A549 (cell line): ENCODE data around the gene IQCE. TPM values are rescaled to one million over a fixed set of nuclear protein-coding genes. Genes with fewer than 3 reads are reported as not detected.

ENCODE experiments used
- ATAC-seq, 2 experiments: fragments of 200-7000 bp in 1 of 2; fragments of >200 bp in 1 of 2; cut with Nextera tagmentation in 1 of 2; cut with Tn5 transposase in 1 of 2; 3 replicates each; pipeline versions ENCODE4 v1.8.0 to v1.9.1; 2018 to 2020; ENCODE audit warnings: mild to moderate bottlenecking in 1 of 2, moderate library complexity in 1 of 2
- CTCF ChIA-PET: fragments of 300-600 bp; sonication (Branson Sonifier 250); formaldehyde crosslinking; extraction: SDS; loops from one replicate; lab custom pipeline; 2021; ENCODE audit warnings: antibody characterized with exemption, inconsistent platforms; lab: Yijun Ruan, JAX
- POLR2A ChIA-PET: fragments of 350-600 bp; formaldehyde crosslinking; extraction: SDS; loops from one replicate; lab custom pipeline; 2021; ENCODE audit warnings: antibody characterized with exemption, inconsistent platforms; lab: Yijun Ruan, JAX
- DNase-seq, 2 experiments: peaks; one replicate each; pipeline versions ENCODE4 v3.0.0 to v3.0.0-alpha.2; 2011 to 2016; ENCODE audit warnings: low read depth in 1 of 2, low spot score in 1 of 2
- FAIRE-seq: peaks from 2 replicates; lab custom pipeline; 2011; peaks lifted over from hg19 to GRCh38; lab: Jason Lieb, UNC
- H3K27ac ChIP-seq, 2 experiments: fragments of >200 bp; sonication (Bioruptor Twin); formaldehyde crosslinking; 3 replicates each; pipeline ENCODE4 v1.5.1; 2016 to 2017
- H3K4me1 ChIP-seq: fragments of >200 bp; sonication (Bioruptor Twin); formaldehyde crosslinking; 3 replicates; pipeline ENCODE4 v1.6.1; 2016
- H3K4me2 ChIP-seq: fragments of >200 bp; sonication (Bioruptor Twin); formaldehyde crosslinking; 3 replicates; pipeline ENCODE4 v1.6.1; 2016
- H3K4me3 ChIP-seq: fragments of >200 bp; sonication (Bioruptor Twin); formaldehyde crosslinking; 3 replicates; pipeline ENCODE4 v1.5.1; 2016
- H3K9me3 ChIP-seq: fragments of >200 bp; sonication (Bioruptor Twin); formaldehyde crosslinking; 3 replicates; pipeline ENCODE4 v1.6.1; 2016
- BHLHE40 ChIP-seq: IDR thresholded peaks from 2 replicates; pipeline ENCODE4 v1.6.1; 2012; ENCODE audit warnings: low read depth, low read length, inconsistent platforms
- CBX8 ChIP-seq: fragments of 200-600 bp; sonication (generic); IDR thresholded peaks from 2 replicates; pipeline ENCODE4 v1.6.1; 2016
- CEBPB ChIP-seq, 2 experiments: fragments of >200 bp in 1 of 2; sonication (Bioruptor Twin) in 1 of 2; formaldehyde crosslinking in 1 of 2; IDR thresholded peaks; 2 replicates each; pipeline ENCODE4 v1.6.1; 2012 to 2016
- CHD2 ChIP-seq: fragments of 150-350 bp; IDR thresholded peaks from 2 replicates; pipeline ENCODE4 v1.6.1; 2014; ENCODE audit warnings: low read length; ENCODE audit not compliant: partially characterized antibody
- EHMT2 ChIP-seq: fragments of 200-600 bp; sonication (generic); IDR thresholded peaks from 2 replicates; pipeline ENCODE4 v1.6.1; 2016; ENCODE audit warnings: antibody characterized with exemption, low read depth, mild to moderate bottlenecking, moderate library complexity
- ESRRA ChIP-seq: fragments of 150-350 bp; IDR thresholded peaks from 2 replicates; pipeline ENCODE4 v1.6.1; 2014; ENCODE audit warnings: mild to moderate bottlenecking, low read length, borderline replicate concordance
- FOSB ChIP-seq: fragments of 250-450 bp; sonication (Bioruptor Pico); IDR thresholded peaks from 2 replicates; pipeline ENCODE4 v1.5.0; 2020; ENCODE audit warnings: mild to moderate bottlenecking, moderate library complexity
- FOSL2 ChIP-seq, 2 experiments: fragments of 450-650 bp in 1 of 2; fragments of >200 bp in 1 of 2; sonication (Bioruptor Twin) in 1 of 2; formaldehyde crosslinking; IDR thresholded peaks; 2 replicates each; pipeline versions ENCODE4 v1.5.0 to v1.6.1; 2016 to 2020; ENCODE audit warnings: mild to moderate bottlenecking in 1 of 2, moderate library complexity in 1 of 2
- HDAC2 ChIP-seq: fragments of 200-600 bp; sonication (generic); IDR thresholded peaks from 2 replicates; pipeline ENCODE4 v1.6.1; 2016
- HOXB5 ChIP-seq: fragments of 250-450 bp; sonication (Bioruptor Pico); IDR thresholded peaks from 2 replicates; pipeline ENCODE4 v1.5.0; 2020; ENCODE audit warnings: mild to moderate bottlenecking, moderate library complexity
- JUNB ChIP-seq: fragments of >200 bp; sonication (Bioruptor Twin); formaldehyde crosslinking; IDR thresholded peaks from 2 replicates; pipeline ENCODE4 v1.6.1; 2016
- KDM1A ChIP-seq: fragments of 200-600 bp; sonication (generic); IDR thresholded peaks from 2 replicates; pipeline ENCODE4 v1.6.1; 2016; ENCODE audit warnings: low read depth, mild to moderate bottlenecking
- NFE2L2 ChIP-seq: fragments of 150-350 bp; conservative IDR thresholded peaks from 2 replicates; pipeline ENCODE4 v1.6.1; 2014; ENCODE audit warnings: low read length
- NR3C1 ChIP-seq: fragments of >200 bp; sonication (Bioruptor Twin); formaldehyde crosslinking; IDR thresholded peaks from 3 replicates; pipeline ENCODE4 v1.6.1; 2017
- PHF8 ChIP-seq: fragments of 200-600 bp; sonication (generic); IDR thresholded peaks from 2 replicates; pipeline ENCODE4 v1.6.1; 2016; ENCODE audit warnings: low read depth, mild to moderate bottlenecking, antibody characterized with exemption, moderate library complexity, borderline replicate concordance
- POLR2AphosphoS2 ChIP-seq: conservative IDR thresholded peaks from 2 replicates; pipeline ENCODE4 v1.6.1; 2012; ENCODE audit warnings: low read length, improper control_type of control experiment, inconsistent platforms
- RAD21 ChIP-seq, 2 experiments: fragments of >200 bp in 1 of 2; sonication (Bioruptor Twin) in 1 of 2; formaldehyde crosslinking in 1 of 2; IDR thresholded peaks in 1 of 2; conservative IDR thresholded peaks in 1 of 2; 2 replicates in 1 of 2; 3 replicates in 1 of 2; pipeline ENCODE4 v1.6.1; 2012 to 2018; ENCODE audit warnings: inconsistent platforms in 1 of 2
- RCOR1 ChIP-seq: fragments of 150-350 bp; IDR thresholded peaks from 2 replicates; pipeline ENCODE4 v1.6.1; 2014; ENCODE audit warnings: antibody characterized with exemption, low read length, low read depth
- SREBF2 ChIP-seq: fragments of 450-650 bp; IDR thresholded peaks from 2 replicates; pipeline ENCODE4 v1.6.1; 2014; ENCODE audit warnings: mild to moderate bottlenecking, moderate library complexity
- TFCP2L1 ChIP-seq: fragments of 250-450 bp; sonication (Bioruptor Pico); IDR thresholded peaks from 2 replicates; pipeline ENCODE4 v1.5.0; 2021; ENCODE audit warnings: mild to moderate bottlenecking
- ZC3H11A ChIP-seq: fragments of 450-650 bp; IDR thresholded peaks from 2 replicates; pipeline ENCODE4 v1.6.1; 2014; ENCODE audit warnings: antibody characterized with exemption, mild to moderate bottlenecking
- ZFP36 ChIP-seq: fragments of 450-650 bp; IDR thresholded peaks from 2 replicates; pipeline ENCODE4 v1.6.1; 2014; ENCODE audit warnings: borderline replicate concordance; ENCODE audit not compliant: partially characterized antibody
- ZNF302 ChIP-seq: fragments of 250-450 bp; sonication (Bioruptor Pico); IDR thresholded peaks from 2 replicates; pipeline ENCODE4 v1.9.0; 2021; ENCODE audit warnings: inconsistent platforms, mild to moderate bottlenecking, moderate library complexity
- ZSCAN20 ChIP-seq: fragments of 250-450 bp; sonication (Bioruptor Pico); IDR thresholded peaks from 2 replicates; pipeline ENCODE4 v1.8.0; 2022; ENCODE audit warnings: mild to moderate bottlenecking, moderate library complexity
- WGBS: methylation state at CpG from one replicate; pipeline ENCODE4 v1.1.6; 2017; ENCODE audit errors: missing lambda C conversion rate; 5-methylcytosine and 5-hydroxymethylcytosine counted together
- polyA plus RNA-seq, 4 experiments: library from polyadenylated mRNA; depleted of rRNA in 3 of 4; stranded (reverse); fragments of >200 nt; fragmentation: RNase III in 1 of 4; extraction: RNeasy Plus Mini Kit Qiagen cat#74134 plus additional on column Dnase treatment in 1 of 4; gene quantifications; 2 replicates in 3 of 4; 3 replicates in 1 of 4; pipeline ENCODE4 v1.2.3, GENCODE V29; 2011 to 2017
- TF ChIP-seq, protein P1 (sequence below): fragments of 450-650 bp; IDR thresholded peaks from 2 replicates; pipeline ENCODE4 v1.6.1; 2014; ENCODE audit warnings: antibody characterized with exemption
- TF ChIP-seq, protein P2 (sequence below): fragments of 200-600 bp; sonication (generic); IDR thresholded peaks from 2 replicates; pipeline ENCODE4 v1.6.1; 2016; ENCODE audit warnings: antibody characterized with exemption, mild to moderate bottlenecking, moderate library complexity
- TF ChIP-seq, protein P3 (sequence below): fragments of 250-450 bp; sonication (Bioruptor Pico); IDR thresholded peaks from 2 replicates; pipeline ENCODE4 v1.5.0; 2020; ENCODE audit warnings: low read depth, mild to moderate bottlenecking, moderate library complexity
- TF ChIP-seq, protein P4 (sequence below): fragments of 250-450 bp; sonication (Bioruptor Pico); IDR thresholded peaks from 2 replicates; pipeline ENCODE4 v1.5.0; 2021; ENCODE audit warnings: mild to moderate bottlenecking, moderate library complexity, borderline replicate concordance

The IQCE gene
- polyA plus RNA-seq, 2 of the 4 experiments (the other 2 are of a cell fraction): 10.6 to 13.0 TPM

DNA sequence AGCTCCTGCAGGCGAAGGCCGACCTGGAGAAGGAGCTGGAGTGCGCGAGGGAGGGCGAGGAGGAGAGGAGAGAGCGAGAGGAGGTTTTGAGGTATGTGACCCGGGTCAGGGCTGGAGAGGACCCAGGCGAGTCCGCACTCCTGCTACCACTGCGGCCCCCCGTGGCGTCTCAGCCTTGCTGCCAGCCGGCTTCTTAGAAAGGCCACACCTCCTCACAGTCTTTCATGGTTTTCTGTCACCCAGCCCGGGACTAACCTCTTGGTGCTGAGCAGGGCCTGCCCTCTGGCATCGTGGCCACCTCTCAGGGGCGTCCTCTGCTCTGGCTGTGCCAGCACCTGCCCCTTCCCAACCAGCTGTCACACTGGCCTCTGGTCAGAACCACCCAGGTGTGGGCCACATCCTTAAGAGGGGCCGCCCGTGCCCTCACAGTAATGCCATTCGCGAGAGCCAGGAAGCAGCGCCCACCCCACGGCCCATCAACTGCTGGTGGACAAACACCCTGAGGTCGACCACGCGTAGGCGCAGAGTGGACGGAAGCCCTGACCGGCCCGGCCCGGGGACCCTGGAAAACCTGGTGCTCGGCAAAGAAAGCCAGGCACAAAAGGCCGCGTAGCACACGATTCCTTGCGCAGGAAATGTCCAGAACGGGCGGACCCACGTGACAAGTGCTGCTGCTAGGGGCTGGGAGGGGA, 34.4 kb downstream of the IQCE start:
- Histone ChIP-seq H3K4me1 (no peaks in the 10 kb centered on the region), H3K9me3 (no peaks in the 10 kb centered on the region), H3K4me2 (no peak overlapping the region), H3K27ac (no peak overlapping the region), H3K4me3 (no peak overlapping the region)
- TF ChIP-seq, protein P1, sequence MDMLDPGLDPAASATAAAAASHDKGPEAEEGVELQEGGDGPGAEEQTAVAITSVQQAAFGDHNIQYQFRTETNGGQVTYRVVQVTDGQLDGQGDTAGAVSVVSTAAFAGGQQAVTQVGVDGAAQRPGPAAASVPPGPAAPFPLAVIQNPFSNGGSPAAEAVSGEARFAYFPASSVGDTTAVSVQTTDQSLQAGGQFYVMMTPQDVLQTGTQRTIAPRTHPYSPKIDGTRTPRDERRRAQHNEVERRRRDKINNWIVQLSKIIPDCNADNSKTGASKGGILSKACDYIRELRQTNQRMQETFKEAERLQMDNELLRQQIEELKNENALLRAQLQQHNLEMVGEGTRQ: no peak
- TF ChIP-seq BHLHE40 (no peak), POLR2AphosphoS2 (no peak), NR3C1 (no peak), CBX8 (no peak), NFE2L2 (no peak), ZSCAN20 (CRISPR knock-in tag) (no peak), CEBPB (IDR thresholded peaks at IDR 0.05) (no peak), EHMT2 (no peak), FOSB (CRISPR knock-in tag) (no peak), ZC3H11A (no peak), RCOR1 (no peak)
- no peak for ATAC-seq
- no peak for DNase-seq
- CTCF ChIA-PET: interaction anchor here (0.6 kb wide), 1 partner anchor 116 kb away, joined by 3 read pairs; no protein-coding TSS in a partner anchor
- POLR2A ChIA-PET: no interaction called here
- 94% methylated on average over 37 of the region's 38 CpGs for WGBS
- no peak for FAIRE-seq

DNA sequence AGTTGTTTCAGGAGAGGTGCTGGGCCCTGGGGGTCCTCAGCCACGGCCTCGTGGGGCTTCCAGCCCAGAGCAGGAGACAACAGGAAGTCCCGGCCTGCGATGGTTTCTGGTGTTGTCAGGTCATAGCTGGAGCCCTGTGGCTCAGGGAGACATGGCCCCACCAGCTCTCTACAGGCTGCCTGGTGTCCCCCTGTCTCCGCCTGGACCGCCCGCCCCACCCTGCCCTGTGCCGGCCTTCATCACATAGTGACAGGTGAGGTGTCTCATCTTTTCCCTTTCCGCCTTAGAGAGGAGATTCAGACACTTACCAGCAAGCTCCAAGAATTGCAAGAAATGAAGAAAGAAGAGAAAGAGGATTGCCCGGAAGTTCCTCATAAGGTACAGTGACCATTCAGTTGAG, 35.8 kb downstream of the IQCE start:
- no peaks in the 10 kb centered on the region for H3K4me1 ChIP-seq
- no peak for FAIRE-seq
- H3K27ac ChIP-seq: no peak overlapping the region
- DNase-seq: no peak
- TF ChIP-seq CHD2 (no peak), SREBF2 (no peak), HOXB5 (CRISPR knock-in tag) (no peak), HDAC2 (no peak), ZNF302 (CRISPR knock-in tag) (no peak), TFCP2L1 (no peak), ZFP36 (no peak), FOSL2 (IDR thresholded peaks at IDR 0.05) (no peak), FOSL2 (CRISPR knock-in tag; IDR thresholded peaks at IDR 0.05) (no peak), NFE2L2 (no peak), PHF8 (no peak), ESRRA (no peak), KDM1A (no peak), RAD21 (conservative IDR thresholded peaks at IDR 0.05 in 1 of 2, IDR thresholded peaks at IDR 0.05 in 1 of 2) (no peak), POLR2AphosphoS2 (no peak), JUNB (no peak)
- TF ChIP-seq, protein P2, sequence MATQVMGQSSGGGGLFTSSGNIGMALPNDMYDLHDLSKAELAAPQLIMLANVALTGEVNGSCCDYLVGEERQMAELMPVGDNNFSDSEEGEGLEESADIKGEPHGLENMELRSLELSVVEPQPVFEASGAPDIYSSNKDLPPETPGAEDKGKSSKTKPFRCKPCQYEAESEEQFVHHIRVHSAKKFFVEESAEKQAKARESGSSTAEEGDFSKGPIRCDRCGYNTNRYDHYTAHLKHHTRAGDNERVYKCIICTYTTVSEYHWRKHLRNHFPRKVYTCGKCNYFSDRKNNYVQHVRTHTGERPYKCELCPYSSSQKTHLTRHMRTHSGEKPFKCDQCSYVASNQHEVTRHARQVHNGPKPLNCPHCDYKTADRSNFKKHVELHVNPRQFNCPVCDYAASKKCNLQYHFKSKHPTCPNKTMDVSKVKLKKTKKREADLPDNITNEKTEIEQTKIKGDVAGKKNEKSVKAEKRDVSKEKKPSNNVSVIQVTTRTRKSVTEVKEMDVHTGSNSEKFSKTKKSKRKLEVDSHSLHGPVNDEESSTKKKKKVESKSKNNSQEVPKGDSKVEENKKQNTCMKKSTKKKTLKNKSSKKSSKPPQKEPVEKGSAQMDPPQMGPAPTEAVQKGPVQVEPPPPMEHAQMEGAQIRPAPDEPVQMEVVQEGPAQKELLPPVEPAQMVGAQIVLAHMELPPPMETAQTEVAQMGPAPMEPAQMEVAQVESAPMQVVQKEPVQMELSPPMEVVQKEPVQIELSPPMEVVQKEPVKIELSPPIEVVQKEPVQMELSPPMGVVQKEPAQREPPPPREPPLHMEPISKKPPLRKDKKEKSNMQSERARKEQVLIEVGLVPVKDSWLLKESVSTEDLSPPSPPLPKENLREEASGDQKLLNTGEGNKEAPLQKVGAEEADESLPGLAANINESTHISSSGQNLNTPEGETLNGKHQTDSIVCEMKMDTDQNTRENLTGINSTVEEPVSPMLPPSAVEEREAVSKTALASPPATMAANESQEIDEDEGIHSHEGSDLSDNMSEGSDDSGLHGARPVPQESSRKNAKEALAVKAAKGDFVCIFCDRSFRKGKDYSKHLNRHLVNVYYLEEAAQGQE: no peak
- TF ChIP-seq, protein P3, sequence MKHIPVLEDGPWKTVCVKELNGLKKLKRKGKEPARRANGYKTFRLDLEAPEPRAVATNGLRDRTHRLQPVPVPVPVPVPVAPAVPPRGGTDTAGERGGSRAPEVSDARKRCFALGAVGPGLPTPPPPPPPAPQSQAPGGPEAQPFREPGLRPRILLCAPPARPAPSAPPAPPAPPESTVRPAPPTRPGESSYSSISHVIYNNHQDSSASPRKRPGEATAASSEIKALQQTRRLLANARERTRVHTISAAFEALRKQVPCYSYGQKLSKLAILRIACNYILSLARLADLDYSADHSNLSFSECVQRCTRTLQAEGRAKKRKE (CRISPR knock-in tag): no peak
- TF ChIP-seq, protein P4, sequence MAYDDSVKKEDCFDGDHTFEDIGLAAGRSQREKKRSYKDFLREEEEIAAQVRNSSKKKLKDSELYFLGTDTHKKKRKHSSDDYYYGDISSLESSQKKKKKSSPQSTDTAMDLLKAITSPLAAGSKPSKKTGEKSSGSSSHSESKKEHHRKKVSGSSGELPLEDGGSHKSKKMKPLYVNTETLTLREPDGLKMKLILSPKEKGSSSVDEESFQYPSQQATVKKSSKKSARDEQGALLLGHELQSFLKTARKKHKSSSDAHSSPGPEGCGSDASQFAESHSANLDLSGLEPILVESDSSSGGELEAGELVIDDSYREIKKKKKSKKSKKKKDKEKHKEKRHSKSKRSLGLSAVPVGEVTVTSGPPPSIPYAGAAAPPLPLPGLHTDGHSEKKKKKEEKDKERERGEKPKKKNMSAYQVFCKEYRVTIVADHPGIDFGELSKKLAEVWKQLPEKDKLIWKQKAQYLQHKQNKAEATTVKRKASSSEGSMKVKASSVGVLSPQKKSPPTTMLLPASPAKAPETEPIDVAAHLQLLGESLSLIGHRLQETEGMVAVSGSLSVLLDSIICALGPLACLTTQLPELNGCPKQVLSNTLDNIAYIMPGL (CRISPR knock-in tag): no peak
- TF ChIP-seq, all 56 proteins: peak for 0
- POLR2A ChIA-PET: no interaction called here
- Histone ChIP-seq H3K4me2 (no peak overlapping the region), H3K9me3 (no peaks in the 10 kb centered on the region), H3K4me3 (no peak overlapping the region)
- CTCF ChIA-PET: interaction anchor here (0.6 to 1.5 kb wide), 3 partner anchors 14 to 125 kb away, joined by 3 read pairs; no protein-coding TSS in a partner anchor
- no peak for ATAC-seq
- 97% methylated on average over 9 of the region's 10 CpGs for WGBS
